Aorta (tissue), 5 donors: ENCODE data around the gene FAM124B. TPM values are rescaled to one million over a fixed set of nuclear protein-coding genes. Genes with fewer than 3 reads are reported as not detected.

ENCODE experiments used
- ATAC-seq: fragments of 200-7000 bp; cut with Tn5 transposase; one replicate; pipeline ENCODE4 v1.9.1; 2022; ENCODE audit warnings: moderate library complexity; ENCODE audit not compliant: low FRiP score
- DNase-seq, 2 donors: peaks; one replicate each; pipeline ENCODE4 v3.0.0-alpha.2; 2020
- H3K27ac ChIP-seq, 2 donors: one replicate each; pipeline ENCODE4 v1.5.1; 2013; ENCODE audit warnings: low read length in 2 of 2, mild to moderate bottlenecking in 2 of 2, moderate library complexity in 2 of 2, control low read depth in 1 of 2, inconsistent platforms in 1 of 2, low read depth in 1 of 2
- H3K27me3 ChIP-seq, 2 donors: one replicate each; pipeline ENCODE4 v1.6.1; 2013; ENCODE audit warnings: control low read depth in 1 of 2, low read length in 1 of 2, mild to moderate bottlenecking in 1 of 2, moderate library complexity in 1 of 2; ENCODE audit not compliant: insufficient read depth in 2 of 2, control insufficient read depth in 1 of 2
- H3K36me3 ChIP-seq, 2 donors: one replicate each; pipeline ENCODE4 v1.6.1; 2013; ENCODE audit warnings: control low read depth in 1 of 2, low read length in 1 of 2, mild to moderate bottlenecking in 1 of 2; ENCODE audit not compliant: insufficient read depth in 2 of 2, control insufficient read depth in 1 of 2
- H3K4me1 ChIP-seq, 2 donors: one replicate each; pipeline ENCODE4 v1.6.1; 2013; ENCODE audit warnings: low read length in 2 of 2, control low read depth in 1 of 2, mild to moderate bottlenecking in 1 of 2, moderate library complexity in 1 of 2; ENCODE audit not compliant: insufficient read depth in 2 of 2, control insufficient read depth in 1 of 2
- H3K4me3 ChIP-seq, 2 donors: one replicate each; pipeline ENCODE4 v1.5.1; 2013; ENCODE audit warnings: low read length in 2 of 2, control low read depth in 1 of 2, mild to moderate bottlenecking in 1 of 2
- H3K9me3 ChIP-seq: one replicate; pipeline ENCODE4 v1.6.1; 2013; ENCODE audit warnings: mild to moderate bottlenecking, low read length; ENCODE audit not compliant: control insufficient read depth
- WGBS, 2 donors: extraction: QIAGEN DNeasy Blood & Tissue Kit; methylation state at CpG; one replicate each; pipeline ENCODE4 v1.1.7; 2013; 5-methylcytosine and 5-hydroxymethylcytosine counted together
- intact Hi-C, 2 donors: fragments of 100-400 bp; cut with DNase I; formaldehyde crosslinking; loops; one replicate each; pipeline versions ENCODE4 v1.14.2 to v1.15.0; 2022
- polyA plus RNA-seq, 2 donors: library from polyadenylated mRNA; stranded (reverse); fragments of 200-250 nt; gene quantifications; one replicate each; pipeline ENCODE4 v1.2.3, GENCODE V29; 2013
- total RNA-seq, 2 donors: library from RNA; stranded (reverse); fragmentation: NEBNext Ultra II Directional; extraction: Animal tissue kit (Norgen Biotek cat#: 25700); gene quantifications; one replicate each; pipeline ENCODE4 v1.2.1, GENCODE V29; 2021
- donor health status: healthy with polysubstance abuse.
- donor health status: Bipolar disorder and iron deficiency.
- donor health status: DM: no; HTN: no; CAD: no.
- donor health status: DM: no; HTN: no; CAD: no.
- donor health status: DM: yes; HTN: yes; CAD: no.

FAM124B gene
- total and polyA plus RNA-seq, 4 donors = 2.4 to 4.8 TPM; not detected in 2

DNA sequence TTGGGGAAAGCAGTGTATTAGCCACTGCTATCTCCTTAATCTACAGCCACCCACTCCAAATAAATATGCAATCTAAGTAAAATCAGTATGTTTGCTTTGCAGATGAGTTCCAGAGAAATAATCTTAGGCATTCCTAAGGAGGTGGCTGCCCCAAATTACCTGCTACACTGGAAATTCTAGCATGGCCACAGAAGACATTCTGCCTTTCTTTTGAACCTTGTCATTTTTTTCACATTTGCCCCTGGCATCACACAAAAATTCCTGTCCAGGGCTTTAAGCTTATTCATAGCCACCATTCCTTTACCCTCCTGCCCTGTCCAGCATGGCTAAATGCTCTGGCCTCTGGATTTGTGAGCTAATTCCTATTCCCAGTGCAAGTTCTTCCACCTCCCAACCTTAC is 36.8 kb upstream of the FAM124B start:
- H3K36me3 ChIP-seq = no peaks in the 10 kb centered on the region
- no peak overlapping the region for H3K4me3 ChIP-seq
- no peak overlapping the region for H3K27ac ChIP-seq
- no peaks in the 10 kb centered on the region for H3K27me3 ChIP-seq
- H3K4me1 ChIP-seq = no peaks in the 10 kb centered on the region
- no peak for DNase-seq
- peaks cover 2% of the 10 kb centered on the region for H3K9me3 ChIP-seq
- intact Hi-C loops = no loop called here
- ATAC-seq = no peak

DNA sequence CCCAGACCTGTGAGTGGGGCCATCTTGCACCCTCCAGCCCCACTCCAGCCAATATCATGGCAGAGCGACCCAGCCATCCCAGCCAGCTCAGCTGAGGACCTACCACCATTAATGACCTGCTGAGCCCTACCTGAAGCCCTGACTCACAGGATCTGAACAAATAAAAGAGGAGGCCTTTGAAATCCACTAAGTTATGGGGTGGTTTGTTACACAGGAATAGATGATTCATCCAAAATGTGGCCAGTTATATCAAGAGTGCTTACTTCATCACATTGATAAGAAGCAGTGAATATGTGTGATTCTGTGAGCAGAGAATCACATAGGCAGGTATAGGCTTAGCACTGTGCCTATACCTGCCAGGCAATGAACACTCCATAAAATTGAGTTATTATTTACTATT is 34.7 kb upstream of the FAM124B start:
- Histone ChIP-seq H3K36me3 (no peaks in the 10 kb centered on the region), H3K9me3 (peaks cover 2% of the 10 kb centered on the region), H3K27me3 (no peaks in the 10 kb centered on the region), H3K27ac (no peak overlapping the region), H3K4me3 (no peak overlapping the region), H3K4me1 (no peaks in the 10 kb centered on the region)
- ATAC-seq (no peak), DNase-seq (no peak)
- 99 to 100% methylated on average over 1 of the region's 1 CpG for WGBS, 2 donors
- intact Hi-C loops = no loop called here

DNA sequence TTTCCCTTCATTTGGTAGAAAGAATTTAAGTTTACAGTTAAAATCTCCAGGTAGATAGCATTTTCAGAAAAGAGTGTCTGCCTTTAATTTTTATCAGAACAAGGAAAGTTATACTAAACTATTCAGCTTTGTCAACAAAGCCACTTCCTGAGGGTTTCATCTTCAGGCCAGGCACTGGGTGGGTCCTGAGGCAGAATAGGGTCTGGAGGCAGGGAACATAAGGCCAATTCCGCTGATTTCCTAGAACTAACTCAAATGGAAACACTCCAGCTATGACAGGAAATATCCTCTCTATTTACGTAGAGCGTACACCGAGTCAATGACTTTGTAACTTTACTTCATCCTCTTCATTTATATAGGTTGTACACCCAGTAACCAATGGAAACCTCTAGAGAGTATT is 32.7 kb upstream of the FAM124B start:
- WGBS, 2 donors = 80 to 94% methylated on average over 4 of the region's 4 CpGs
- intact Hi-C loops = no loop called here
- Histone ChIP-seq H3K27ac (no peak overlapping the region), H3K4me3 (no peak overlapping the region), H3K9me3 (peaks cover 4% of the 10 kb centered on the region), H3K36me3 (no peaks in the 10 kb centered on the region), H3K27me3 (no peaks in the 10 kb centered on the region), H3K4me1 (no peaks in the 10 kb centered on the region)
- DNase-seq = no peak
- ATAC-seq = no peak

DNA sequence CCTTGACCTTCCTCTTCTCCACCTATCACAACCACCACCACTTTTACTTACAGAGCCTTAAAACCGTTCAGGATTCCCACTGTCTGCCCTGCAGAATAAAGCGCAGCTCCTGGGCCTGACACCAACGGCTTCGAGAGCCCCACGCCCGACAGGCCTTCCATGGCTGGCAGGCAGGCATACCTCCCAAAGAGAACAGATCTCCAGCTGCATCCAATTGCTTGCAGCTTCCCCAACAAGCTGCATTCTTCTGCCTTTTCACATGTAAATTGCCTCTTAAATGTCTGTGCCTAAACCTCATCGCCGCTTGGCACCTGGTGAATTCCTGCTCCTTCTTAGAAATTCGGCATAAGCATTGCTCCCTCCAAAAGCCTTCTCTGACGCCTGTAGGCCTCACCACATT is 31.5 kb upstream of the FAM124B start:
- intact Hi-C loops = no loop called here
- no peak for ATAC-seq
- no peaks in the 10 kb centered on the region for H3K36me3 ChIP-seq
- WGBS, 2 donors = 66 to 71% methylated on average over 10 of the region's 10 CpGs
- DNase-seq = no peak
- H3K27ac ChIP-seq = no peak overlapping the region
- H3K4me1 ChIP-seq = no peaks in the 10 kb centered on the region
- no peaks in the 10 kb centered on the region for H3K27me3 ChIP-seq
- peaks cover 4% of the 10 kb centered on the region for H3K9me3 ChIP-seq
- H3K4me3 ChIP-seq = no peak overlapping the region

DNA sequence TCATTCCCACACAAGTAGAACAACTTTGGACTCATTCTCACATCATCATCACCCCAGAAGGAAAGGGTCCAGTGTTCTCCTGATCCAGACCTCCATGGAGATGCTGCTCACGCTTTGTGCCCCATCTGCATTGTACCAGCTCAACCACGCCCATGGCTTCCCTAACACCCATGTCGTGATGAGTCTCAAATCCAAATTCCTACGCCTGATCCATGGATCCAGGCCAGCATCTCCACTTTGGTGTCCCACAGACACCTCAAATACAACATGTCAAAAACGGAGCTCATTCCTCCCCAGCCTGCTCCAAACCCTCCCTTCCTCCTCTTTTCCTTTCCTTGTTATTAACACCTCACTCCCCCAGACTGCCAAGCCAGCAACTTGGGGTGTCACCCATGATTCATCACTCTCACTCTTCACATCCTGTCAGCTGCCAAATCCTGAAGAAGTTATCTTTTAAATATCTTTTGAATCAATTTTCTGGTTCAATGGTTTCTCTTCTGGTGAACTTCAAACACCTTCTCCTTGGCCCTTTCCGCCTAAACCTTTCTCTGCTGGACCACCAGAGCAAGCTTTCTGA is 30.2 kb upstream of the FAM124B start:
- intact Hi-C loops = no loop called here
- H3K27me3 ChIP-seq = no peaks in the 10 kb centered on the region
- ATAC-seq = no peak

DNA sequence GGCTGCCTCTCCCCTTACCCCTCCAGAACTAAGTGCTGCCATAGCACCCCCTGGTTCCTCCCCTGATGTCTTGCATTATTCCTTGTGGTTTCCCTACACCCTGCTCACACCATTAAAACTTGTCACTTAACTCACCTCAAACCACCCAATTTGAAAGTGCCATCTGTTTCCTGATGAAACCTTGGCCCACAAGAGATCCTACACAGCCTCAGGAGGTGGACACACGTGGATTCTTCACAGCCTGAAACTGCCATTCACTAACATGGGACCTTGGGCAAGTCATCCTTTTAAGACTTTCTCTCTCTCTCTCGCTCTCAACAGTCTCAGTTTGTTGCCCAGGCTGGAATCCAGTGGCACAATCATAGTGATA is 27.5 kb upstream of the FAM124B start:
- H3K27ac ChIP-seq = no peak overlapping the region
- ATAC-seq (no peak), DNase-seq (no peak)
- no peaks in the 10 kb centered on the region for H3K27me3 ChIP-seq
- H3K4me1 ChIP-seq = no peaks in the 10 kb centered on the region
- 63 to 79% methylated on average over 2 of the region's 2 CpGs for WGBS, 2 donors
- H3K9me3 ChIP-seq = peaks cover 2% of the 10 kb centered on the region
- no peaks in the 10 kb centered on the region for H3K36me3 ChIP-seq
- no peak overlapping the region for H3K4me3 ChIP-seq
- intact Hi-C loops = no loop called here

More for the DNA sequence above, 30.2 kb upstream of the FAM124B start:
- WGBS, 2 donors = 80 to 89% methylated on average over 6 of the region's 6 CpGs
- Histone ChIP-seq H3K36me3 (no peaks in the 10 kb centered on the region), H3K9me3 (peaks cover 2% of the 10 kb centered on the region), H3K4me3 (no peak overlapping the region), H3K27ac (no peak overlapping the region), H3K4me1 (no peaks in the 10 kb centered on the region)
- DNase-seq = no peak

DNA sequence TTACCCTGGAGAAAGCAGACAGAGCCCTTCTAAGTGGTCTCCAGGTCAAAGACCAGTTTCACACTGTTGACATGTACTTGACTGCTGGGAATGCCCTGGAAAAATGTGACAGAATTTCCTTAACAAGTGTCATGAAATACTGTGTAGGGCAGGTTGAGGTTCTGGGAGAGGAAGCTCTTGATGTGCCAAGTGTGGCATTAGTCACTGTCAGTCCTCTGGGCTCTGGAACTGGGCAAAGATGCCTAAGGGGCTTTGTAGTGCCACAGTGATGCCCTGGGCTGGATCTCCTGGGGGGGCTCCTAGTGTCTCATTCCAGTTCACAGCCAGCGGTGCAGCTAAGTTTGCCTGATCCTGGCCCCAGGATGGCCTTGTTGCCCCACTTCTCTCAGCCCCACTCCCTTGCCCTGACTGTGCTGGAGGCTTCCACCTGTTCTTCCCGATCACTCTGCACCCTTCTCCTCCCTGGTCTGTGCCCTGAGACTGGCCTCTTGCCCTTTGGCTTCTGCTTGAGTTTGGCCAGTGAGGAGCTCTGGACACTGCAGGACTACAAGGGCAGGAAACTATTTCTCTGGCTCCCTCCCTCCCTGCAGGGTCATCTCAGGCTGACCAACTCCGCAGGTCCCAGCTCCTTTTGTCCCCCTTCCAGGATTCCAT is 27.0 kb upstream of the FAM124B start:
- DNase-seq = no peak
- intact Hi-C loops = no loop called here
- Histone ChIP-seq H3K4me1 (no peaks in the 10 kb centered on the region), H3K27ac (no peak overlapping the region), H3K4me3 (no peak overlapping the region), H3K36me3 (no peaks in the 10 kb centered on the region), H3K27me3 (no peaks in the 10 kb centered on the region), H3K9me3 (peaks cover 2% of the 10 kb centered on the region)
- ATAC-seq = no peak
- 88 to 100% methylated on average over 2 to 3 of the region's 3 CpGs for WGBS, 2 donors

DNA sequence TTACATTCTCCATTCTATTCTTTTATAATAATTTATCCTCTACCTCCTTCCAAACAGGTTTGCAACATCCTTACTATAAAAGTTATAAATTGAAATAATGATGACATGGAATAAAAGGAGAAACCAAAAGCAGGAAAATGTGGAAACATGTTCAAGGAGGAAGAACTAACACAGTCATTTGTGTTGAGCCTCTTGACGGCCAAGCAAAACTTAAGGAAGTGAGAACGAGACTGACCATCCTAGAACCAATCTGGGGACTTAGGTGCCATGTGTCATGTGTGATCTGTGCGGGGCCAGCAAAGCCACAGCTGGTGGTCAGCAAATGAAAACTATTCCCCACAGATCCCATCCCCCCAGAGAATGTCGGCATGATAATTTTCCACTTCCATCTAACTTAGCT is 25.6 kb upstream of the FAM124B start:
- DNase-seq (no peak), ATAC-seq (no peak)
- Histone ChIP-seq H3K9me3 (peaks cover 2% of the 10 kb centered on the region), H3K4me1 (no peaks in the 10 kb centered on the region), H3K4me3 (no peak overlapping the region), H3K27me3 (no peaks in the 10 kb centered on the region), H3K27ac (no peak overlapping the region), H3K36me3 (no peaks in the 10 kb centered on the region)
- intact Hi-C loops = no loop called here
- WGBS, 2 donors = 69 to 74% methylated on average over 4 of the region's 4 CpGs

DNA sequence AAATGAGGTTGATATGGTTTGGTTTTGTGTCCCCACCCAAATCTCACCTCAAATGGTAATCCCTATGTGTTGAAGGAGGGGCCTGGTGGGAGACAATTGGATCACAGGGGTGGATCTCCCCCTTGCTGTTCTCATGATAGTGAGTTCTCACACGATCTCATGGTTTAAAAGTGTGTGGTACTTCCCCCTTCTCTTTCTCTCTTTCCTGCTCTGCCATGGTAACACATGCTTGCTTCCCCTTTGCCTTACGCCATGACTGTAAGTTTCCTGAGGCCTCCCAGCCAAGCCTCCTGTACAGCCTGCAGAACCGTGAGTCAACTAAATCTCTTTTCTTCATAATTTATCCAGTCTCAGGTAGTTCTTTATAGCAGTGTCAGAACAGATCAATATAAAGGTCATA is 24.7 kb upstream of the FAM124B start:
- no peaks in the 10 kb centered on the region for H3K36me3 ChIP-seq
- ATAC-seq = no peak
- intact Hi-C loops = no loop called here
- H3K9me3 ChIP-seq = peaks cover 2% of the 10 kb centered on the region
- H3K4me1 ChIP-seq = no peaks in the 10 kb centered on the region
- no peak for DNase-seq
- H3K4me3 ChIP-seq = no peak overlapping the region
- no peaks in the 10 kb centered on the region for H3K27me3 ChIP-seq
- WGBS, 2 donors = 78 to 79% methylated on average over 3 of the region's 3 CpGs
- H3K27ac ChIP-seq = no peak overlapping the region
